Astrocyte of the spinal cord (primary cell): ENCODE data around the gene FARSA.

Experiments used
- DNase-seq: peaks from one replicate; pipeline ENCODE4 v3.0.0; 2011; ENCODE audit warnings: low read depth, low spot score
- H3K4me3 ChIP-seq: 2 replicates; pipeline ENCODE4 v1.5.1; 2011; ENCODE audit warnings: low read depth, mild to moderate bottlenecking, low read length, moderate library complexity
- CTCF ChIP-seq: IDR thresholded peaks from 2 replicates; pipeline ENCODE4 v1.5.1; 2012; ENCODE audit warnings: low read depth, mild to moderate bottlenecking, low read length, inconsistent platforms
- in situ Hi-C: cut with HindIII; loops from 2 replicates; pipeline ENCODE4 v1.10.0; 2017; ENCODE audit warnings: low sequenced_read_pairs

The FARSA gene

DNA sequence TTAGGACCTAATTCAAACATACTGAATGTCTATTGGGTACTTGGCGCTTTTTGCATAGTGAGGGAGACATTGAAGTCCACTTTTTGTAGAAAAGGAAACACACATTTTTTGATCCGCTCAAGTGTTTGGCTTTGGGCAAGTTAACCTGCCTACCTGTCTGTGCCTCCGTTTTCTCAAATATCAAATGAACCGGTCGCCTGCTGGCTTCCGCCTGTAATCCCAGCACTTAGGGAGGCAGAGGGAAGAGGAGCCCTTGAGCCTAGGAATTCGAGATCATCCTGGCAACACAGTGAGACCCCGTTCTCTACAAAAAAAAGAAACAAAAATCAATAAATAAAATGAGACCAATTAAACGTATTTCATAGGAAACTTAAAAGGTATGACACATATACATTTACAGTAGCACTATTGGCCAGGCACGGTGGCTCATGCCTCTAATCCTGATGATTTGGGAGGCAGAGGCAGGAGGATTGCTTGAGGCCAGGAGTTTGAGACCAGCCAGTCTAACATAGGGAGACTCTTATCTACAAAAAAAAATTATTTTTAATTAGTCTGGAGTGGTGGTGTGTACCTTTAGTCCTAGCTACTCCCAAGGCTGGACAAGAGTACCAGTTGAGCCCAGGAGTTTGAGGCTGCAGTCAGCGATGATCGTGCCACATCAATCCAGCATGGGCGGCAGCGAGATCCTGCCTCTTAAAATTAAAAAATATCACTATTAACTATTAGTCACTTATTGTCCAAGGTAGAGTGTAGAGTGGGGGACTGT lies 13.4 kb upstream of the FARSA start:
- no peak for TF ChIP-seq CTCF
- H3K4me3 ChIP-seq, result peak overlapping the region; percentile 56
- in situ Hi-C loops, result no loop called here
- no peak for DNase-seq

DNA sequence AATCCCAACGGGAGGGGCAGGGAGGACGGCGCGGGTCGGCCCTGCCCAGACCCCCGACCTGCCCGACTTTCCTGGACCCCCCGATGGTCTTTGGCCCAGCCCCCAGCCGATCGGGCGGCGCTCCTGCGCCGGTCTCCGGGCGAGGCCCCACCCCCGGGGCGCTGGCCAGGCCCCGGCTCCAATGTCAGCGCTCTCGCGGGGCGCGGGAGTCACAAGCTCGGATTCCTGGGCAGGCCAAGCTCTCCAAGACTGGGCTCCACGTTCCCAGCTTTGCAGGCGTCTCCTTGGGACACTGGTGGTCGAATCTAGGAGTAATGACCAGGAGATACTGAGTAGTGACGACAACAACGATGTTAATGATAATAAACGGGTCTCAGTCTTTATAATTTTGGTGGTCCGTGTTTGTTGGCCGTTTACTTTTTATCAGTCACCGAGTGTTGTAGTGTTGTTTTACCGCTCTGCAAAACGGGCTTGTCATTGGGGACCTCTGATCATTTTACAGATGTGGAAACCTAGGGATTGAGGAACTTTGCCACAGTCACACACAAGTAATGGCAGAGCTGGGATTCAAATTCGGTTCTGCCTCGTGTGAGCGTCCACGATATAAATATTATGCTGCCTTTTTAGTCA lies 12.7 kb upstream of the FARSA start:
- TF ChIP-seq CTCF, result no peak
- in situ Hi-C loops, result no loop called here
- H3K4me3 ChIP-seq, result peak overlapping the region; percentile 56
- peak; percentile 88 for DNase-seq

DNA sequence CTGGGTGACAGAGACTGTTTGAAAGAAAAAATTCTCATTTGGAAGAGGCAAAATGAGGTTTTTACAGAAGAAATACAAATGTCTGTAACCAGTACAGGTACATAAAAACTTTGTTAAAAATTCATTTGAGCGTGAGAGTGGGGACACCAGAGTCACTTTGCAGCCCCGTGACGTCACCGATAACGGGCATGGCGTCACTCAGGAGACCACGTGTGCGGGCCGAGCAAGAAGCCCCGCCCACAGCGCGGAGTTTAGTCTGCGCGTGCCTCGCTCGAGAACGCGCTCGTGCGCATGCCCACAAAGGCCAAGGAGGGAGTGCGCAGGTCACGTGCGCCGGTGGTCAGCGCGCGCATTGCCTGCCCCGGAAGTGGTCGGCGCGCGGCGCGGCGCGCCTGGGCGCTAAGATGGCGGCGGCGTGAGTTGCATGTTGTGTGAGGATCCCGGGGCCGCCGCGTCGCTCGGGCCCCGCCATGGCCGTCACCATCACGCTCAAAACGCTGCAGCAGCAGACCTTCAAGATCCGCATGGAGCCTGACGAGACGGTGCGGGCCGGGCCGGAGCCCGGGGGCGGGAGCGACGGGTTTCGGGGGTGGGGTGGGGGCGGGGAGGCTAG lies 12.1 kb upstream of the FARSA start, which contains the start of gene RAD23A:
Gene RAD23A (plus strand): TSS at position 384 of the 613 bp plus-strand sequence. CDS start 87 bp downstream, at position 471.
- peak within 1 kb of the TSS; percentile 56 for H3K4me3 ChIP-seq
- no peak for TF ChIP-seq CTCF
- in situ Hi-C loops, result no loop called here
- peak; percentile 99 for DNase-seq

DNA sequence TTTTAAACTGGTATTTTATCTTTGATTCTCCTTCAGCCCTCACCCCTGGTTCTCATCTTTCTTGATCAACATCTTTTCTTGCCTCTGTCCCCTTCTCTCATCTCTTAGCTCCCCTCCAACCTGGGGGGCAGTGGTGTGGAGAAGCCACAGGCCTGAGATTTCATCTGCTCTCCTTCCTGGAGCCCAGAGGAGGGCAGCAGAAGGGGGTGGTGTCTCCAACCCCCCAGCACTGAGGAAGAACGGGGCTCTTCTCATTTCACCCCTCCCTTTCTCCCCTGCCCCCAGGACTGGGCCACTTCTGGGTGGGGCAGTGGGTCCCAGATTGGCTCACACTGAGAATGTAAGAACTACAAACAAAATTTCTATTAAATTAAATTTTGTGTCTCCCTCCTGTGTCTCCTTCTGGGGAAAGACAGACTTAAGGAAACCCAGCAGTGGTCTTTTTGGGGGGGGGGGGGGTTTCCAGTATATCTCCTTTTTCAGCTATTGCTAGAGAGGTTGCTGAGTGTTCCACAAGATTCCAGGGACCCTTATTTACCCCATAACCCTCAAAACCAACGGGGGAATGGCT lies 10.7 kb upstream of the FARSA start:
- DNase-seq, result no peak
- TF ChIP-seq CTCF, result no peak
- in situ Hi-C loops, result no loop called here
- H3K4me3 ChIP-seq, result no peak overlapping the region

GRCh38 chr19:12943437-12944044 lies 10.0 kb upstream of the FARSA start:
- no peak for DNase-seq
- no peak for TF ChIP-seq CTCF
- in situ Hi-C loops, result no loop called here
- H3K4me3 ChIP-seq, result no peak overlapping the region

DNA sequence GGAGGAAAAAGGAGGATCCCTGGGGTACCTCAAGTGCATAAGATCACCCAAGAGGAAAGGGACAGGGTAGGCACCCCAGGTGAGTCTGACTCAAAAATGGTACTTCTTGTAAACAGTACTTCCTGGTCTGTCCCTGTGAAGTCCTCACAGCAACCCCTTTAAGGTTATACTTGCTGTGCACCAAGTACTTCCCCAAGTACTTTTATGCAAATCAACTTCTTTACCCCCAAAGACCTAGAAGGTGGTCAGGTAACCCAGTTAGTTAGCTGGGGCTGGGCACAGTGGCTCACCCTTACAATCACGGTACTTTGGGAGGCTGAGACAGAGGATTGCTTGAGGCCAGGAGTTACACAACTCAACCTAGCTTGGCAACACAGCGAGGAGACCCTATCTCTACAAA lies 7.4 kb upstream of the FARSA start:
- no peak for TF ChIP-seq CTCF
- H3K4me3 ChIP-seq, result peak overlapping the region; percentile 80
- DNase-seq, result no peak
- in situ Hi-C loops, result no loop called here
